Hematopoietic multipotent progenitor cell treated with erythropoietin and hydrocortisone succinate and interleukin-3 and kit ligand, for 4 days (in vitro differentiated cells): ENCODE results near the gene DHRS1.

Experiments used
- DNase-seq: peaks from one replicate; pipeline ENCODE4 v3.0.0-alpha.2; 2015

DHRS1 gene

DNA sequence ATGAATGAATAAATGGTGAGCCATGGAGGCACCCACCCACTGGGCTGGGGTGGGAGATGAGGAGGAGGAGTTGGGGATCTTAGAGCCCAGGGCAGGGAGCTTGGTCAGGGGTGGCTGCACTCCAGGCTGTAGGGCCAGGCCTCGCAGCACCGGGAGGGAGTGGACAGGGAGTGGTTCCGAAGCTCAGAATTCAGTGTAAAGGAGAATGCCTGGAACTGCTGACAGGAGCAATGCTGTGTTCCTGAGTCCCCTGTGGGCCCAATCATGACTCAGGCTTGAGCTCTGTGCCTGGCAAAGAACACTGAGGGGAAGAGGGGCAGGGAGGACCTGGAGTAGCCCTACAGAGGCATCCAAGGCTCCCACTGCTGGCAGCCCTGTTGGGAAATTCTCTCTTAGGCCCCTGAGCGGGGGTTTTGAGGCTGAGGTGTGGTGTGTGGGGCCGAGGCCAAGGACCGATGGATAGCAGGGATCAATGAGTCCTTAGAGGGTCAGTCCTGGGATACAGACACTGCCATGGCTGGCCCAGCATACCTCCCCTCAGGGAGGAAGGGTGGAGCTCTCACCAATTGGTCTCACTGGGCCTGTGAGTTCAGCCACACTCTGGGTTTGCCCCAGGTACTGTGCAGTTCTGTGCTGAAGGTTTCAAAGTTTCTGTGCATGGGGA lies 18.7 kb downstream of the DHRS1 start:
- DNase-seq: no peak

DNA sequence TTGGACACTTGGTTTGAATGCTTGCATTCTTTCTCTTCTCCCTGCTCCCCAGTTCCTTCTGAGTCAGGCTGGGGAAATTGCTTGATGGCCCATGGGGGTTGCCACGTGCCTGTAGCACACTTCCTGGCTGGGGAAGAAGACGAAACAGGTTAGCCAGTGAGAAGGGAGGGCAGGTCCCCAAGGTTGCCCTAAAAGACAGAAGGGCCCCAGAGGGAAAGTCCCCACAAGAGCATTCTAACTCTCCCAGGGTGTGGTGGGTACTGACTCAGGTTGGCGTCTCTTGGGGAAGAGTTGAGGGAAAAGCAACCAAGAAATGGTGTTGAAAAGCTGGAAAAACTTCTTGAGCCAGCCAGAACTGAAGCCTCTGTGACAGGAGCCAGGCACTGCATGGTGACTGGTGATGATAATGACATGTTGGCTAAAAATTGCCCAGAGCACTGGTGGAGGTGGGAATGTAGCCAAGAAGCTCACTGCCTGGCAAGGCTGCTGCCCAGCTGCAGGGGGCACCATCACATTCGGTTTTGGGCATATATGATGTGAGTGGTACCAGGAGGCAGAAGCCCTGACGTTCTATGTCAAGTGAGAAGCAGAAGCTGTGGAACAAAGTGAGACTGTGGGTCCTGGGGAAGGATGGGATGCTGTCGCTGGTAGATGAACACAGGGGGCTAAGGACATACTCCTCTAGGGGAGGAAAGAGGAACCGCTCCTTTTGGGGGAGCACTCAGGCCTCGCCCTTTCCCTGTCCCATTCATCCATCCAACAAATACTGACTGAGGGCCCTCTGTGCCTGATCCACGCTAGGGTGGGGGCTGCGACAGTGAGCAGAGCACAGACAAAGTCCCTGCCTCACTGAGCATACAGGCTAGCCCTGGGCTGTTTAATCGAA lies 20.0 kb downstream of the DHRS1 start:
- DNase-seq: peak; percentile 91

DNA sequence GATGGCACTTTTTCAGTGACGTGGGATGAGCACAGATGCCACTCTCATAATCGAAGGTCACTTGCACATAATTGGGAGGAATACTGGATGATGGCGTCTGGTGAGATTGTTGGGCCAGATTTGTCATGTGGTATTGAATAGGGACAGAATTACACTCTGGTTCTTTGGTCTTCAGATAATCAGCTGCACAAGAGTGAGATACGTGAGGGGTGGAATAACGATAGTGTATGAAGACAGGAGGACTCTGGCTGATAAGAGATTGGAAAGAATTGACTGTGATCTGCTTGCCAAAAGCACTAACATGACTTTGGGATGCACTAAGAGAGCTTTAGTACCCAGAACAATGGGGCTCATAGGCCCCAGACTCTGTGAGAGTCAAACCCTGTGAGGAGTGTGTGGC lies 21.2 kb downstream of the DHRS1 start:
- DNase-seq: peak; percentile 41

DNA sequence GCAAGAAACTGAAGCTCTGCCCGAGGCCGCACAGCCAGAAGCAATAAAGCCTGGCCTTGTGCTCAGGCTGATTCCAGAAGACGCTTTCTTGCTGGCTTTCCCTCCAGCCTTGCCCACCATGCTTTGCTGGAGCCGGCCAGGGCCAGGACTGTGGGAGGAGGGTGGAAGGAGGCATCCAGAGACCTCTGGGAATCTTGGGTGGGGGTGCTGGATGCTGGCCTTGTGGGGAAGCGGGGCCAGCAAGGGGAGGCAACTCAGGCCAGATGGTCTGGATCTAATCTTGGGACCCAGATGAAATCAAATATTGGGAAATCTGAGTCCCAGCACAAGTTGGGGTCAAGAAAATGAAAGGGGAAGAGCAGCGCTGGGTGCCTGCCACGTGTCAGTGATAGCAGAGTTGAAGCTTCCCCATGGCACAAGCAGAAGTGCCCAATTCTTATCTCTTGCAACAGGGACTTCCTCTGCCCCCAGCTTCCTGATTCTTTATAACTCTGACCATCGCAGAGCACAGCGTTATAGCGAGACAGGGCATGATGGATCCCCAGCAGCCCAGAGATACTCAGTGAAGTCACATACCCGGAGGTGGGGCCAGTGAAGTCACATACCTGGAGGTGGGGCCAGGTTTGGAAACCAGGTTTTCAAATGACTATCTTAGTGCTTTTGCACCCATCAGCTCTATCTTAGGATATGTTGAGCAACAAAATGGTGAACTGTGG lies 21.8 kb downstream of the DHRS1 start:
- DNase-seq: peak; percentile 95

DNA sequence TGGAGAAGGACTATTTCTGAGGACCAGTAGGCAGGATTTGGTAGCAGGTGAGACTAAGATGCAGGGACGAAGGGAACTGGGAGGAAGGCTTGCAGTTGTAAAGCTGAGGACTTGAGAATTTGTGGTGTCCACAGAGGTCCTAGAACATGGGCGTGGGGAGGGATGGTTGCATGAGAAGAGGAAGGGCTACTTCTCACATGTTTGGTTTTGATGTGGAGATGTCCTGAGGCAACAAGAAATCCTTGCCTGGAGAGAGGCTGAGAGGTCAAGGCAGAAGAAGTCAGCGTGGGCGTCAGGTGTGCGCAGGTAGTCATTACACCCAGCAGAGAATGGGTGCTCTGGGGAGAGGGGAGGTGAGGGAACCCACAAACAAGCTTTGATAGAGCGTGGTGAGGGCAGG lies 22.5 kb downstream of the DHRS1 start:
- DNase-seq: no peak

DNA sequence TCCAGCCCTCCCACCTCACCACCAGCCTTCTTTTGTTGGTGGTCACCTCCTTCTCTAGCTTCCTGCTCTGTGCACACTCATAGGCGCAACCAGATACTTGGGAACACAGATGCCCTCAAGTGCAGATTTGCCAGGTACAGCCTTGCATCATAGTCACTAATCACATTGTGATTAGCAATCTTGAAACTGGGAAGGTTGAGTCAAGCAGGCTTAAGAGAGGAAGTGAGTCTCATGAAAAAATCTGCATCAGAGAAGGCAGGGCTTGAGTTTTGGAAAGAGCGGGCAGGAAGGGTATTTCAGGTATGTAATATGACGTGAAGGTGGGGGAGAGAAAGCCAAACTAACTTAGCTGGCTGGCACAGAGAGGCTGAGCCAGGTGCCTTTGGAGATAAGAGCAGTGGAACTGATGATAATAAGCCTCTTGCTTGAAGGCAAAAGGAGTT lies 25.5 kb downstream of the DHRS1 start:
- DNase-seq: peak; percentile 59

DNA sequence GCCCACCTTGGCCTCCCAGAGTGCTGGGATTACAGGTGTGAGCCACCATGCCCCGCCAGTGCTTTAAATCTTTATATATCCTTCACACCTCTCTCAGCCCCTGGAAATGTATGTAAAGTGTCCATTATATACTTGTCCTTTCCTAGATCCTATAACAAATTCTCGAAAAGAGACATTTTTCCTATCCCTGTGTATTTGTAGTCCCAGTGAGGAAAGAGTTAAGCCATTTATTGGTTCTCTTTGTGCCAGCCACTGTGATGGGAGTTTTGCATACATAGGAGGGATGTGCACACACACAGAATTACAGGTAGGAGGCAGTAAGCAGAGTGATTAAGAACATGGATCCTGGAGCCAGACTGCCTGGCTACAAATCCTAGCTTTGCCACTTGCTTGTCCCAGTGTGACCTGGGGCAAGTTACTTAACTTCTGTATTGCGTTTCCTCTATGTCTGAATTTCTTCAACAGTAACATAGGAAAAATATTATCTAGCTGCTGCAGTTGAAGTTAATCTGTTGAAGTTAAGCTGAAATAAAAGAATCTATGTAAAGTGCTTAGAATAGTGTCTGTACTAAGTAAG lies 26.1 kb downstream of the DHRS1 start:
- DNase-seq: peak; percentile 24

DNA sequence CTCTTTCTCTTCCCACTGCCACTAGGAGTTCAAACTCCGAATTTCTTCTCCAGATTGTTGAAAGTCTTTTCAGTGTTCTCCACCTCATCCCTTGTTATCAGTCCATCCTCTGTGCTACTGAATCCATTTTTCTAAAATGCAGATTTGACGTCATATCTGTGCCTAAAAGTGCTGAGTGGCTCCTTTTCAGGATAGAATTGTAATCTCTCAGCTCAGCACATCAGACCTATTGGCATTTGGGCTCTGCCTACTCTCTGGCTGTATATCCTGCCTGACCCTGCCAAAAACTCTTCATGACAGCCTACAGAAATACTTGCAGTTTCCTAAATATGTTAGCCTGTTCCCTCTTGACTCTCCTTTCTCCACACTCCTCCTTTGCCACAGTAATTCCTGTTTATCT lies 27.1 kb downstream of the DHRS1 start:
- DNase-seq: no peak

DNA sequence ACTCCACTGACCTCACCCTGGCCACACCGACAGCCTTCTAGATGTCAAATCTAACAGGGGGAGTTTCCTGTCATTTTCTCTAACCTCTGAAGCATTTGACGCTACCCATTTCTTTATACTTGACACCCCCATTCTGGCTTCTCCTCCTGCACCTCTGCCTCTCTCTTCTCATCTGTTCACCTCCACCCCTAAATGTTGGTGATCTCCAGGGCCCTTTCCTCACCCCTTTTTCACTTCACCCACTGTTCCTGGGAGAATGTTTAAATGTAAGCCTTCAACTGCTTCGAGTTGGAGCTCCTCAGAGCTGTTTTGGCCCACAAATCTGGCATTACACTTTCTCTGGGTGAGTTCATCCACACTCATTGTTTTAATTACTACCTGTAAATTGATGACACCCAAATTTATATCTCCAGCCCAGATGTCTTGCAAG lies 27.7 kb downstream of the DHRS1 start:
- no peak for DNase-seq

DNA sequence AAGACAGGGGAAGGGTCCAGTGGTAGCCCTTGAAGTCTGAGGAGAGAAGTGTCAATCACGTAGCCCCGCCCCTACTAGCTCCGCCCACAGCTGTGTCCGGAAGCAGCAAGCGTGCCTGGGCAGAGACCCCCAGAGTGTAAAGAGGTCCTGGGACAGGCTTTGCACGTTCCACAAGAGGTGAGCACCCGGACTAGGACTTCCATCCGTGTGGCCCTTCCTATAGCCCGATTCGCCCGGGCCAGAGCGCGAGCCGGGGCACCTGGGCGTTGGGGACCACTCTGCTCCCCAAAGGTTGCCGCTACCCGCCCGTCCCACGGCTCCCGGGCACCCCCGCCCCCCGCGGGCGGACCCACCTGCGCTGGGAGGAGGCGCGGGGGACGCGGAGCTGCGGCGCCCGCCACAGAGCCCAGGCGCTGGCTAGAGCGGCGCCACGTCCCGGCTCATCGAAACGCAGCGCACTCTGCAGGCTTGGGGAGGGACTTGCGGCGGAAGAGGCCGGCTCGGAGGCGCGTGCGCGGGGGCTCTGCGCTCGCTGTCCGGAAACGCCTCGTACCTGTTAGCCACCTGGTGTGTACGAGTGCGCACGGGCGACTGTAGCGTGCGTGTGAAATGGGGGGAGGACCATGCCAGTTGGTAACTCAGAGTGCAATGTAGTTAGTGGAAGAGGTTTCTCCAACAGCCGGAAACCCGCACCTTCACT lies 28.3 kb downstream of the DHRS1 start, which contains the start of gene RABGGTA:
Gene RABGGTA, minus strand, starts transcription at position 464 of the 700 bp plus-strand sequence. CDS start 482 bp downstream, outside the sequence.
- DNase-seq: peak; percentile 95

DNA sequence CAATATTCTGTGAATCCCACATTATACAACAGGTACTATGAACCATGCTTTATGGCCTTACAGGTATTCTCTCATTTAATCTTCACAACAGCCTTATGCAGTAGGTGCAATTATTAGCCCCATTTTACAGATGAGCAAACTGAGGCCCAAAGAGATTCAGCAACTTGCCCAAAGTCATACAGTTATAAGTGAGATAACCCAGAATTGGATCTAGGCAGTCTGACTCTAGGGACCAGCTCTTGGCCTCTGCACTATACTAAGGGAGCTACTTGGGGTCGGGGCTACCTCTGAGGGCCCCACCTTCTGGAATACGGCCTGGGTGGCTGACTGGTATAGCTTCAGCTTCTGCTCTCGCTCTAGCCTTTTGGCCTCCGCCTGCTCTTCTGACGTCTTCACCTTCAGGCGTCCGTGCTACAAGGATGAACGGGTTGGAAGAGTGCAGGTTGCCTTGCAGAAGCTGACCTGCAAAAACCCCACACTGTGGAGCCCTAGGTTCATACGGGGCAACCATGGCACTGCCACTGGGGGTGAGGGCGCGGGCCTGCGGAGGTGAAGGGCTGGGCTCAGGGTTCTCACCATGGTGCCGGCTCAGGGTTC lies 28.9 kb downstream of the DHRS1 start:
- no peak for DNase-seq

DNA sequence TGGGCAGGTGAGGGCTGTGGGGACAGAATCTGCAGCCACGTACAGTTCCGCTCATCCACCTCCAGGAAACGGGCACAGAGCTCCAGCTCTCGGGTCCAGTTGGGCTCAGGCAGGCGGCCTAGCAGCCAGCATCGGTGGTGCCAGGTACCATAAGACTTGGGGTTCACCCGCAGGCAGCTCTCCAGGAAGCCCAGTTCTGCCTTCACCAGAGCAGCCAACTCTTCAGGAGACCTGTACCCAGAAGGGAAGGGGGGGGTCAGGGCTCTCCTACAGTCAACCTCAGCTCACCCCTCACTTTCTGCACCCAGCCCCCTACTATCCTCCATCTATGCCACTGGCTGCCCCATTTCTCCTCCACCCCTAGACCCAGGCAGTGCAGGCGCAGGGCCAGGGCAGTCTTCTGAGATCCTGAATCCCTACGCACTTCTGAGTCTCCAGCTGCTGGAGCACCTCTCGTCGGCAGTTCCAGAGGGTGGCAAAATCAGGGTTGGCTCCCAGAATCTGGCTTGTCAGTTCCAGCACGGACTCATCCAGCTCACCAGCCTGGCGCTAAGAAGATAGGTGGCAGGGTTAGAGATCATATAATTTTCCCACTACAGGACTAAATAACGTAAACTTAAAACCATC lies 29.6 kb downstream of the DHRS1 start:
- DNase-seq: no peak

DNA sequence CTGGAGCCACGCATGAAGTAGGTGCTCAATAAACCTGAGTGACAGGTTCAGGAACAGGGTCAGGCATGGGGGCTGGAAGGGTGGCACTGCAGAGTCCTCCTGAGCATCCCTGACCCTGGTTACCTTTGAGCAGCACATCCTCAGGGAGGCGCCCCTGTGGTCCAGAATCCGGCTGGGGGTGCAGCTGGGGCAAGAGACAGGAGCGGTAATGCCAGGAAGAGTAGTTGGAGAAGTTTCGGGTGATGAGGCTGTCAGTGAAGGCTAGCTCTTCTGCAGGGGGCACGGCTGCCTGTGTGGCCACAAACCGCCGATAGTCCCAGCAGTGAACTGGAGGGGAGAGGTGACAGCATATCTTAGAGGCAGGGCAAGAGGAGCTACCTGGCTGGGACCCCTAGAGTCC lies 30.2 kb downstream of the DHRS1 start:
- no peak for DNase-seq

DNA sequence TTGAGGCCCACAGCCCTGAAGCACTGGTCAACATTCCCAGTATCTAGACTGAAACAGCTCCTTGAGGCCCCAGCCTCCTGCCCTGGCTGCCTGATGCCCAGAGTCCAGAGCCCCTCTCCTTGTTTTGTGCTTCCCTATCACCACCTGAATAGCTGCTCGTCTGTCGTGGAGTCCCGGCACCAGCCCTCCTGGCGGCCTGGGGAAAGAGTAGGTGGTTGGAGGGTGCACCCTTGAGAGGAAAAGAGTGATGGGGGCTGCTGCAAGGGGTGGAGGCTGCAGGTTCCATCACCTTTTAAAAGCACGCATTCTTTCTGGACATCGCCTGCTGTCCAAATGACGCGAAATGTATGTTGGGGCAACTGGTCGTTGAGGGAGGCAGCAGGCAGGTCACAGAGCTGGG lies 31.4 kb downstream of the DHRS1 start:
- DNase-seq: no peak

DNA sequence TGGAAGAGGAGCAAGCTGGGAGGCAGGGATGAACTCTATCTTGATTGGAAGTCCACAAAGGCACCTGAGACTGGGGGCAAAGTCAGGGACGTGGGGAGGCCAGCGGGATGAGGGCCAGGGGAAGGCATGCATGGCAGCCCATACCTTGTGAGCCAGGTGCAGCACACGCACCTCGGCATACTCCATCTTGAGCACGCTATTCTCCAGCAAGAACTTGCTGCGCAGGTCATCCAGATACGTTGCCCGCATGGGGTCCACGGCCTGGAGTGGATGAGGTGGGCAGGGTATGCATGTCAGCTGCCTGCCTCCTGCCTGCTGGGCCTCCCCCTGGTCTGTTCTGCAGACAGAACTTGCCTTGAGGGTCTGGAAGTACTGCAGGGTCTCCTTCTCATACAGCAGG lies 32.1 kb downstream of the DHRS1 start:
- no peak for DNase-seq

DNA sequence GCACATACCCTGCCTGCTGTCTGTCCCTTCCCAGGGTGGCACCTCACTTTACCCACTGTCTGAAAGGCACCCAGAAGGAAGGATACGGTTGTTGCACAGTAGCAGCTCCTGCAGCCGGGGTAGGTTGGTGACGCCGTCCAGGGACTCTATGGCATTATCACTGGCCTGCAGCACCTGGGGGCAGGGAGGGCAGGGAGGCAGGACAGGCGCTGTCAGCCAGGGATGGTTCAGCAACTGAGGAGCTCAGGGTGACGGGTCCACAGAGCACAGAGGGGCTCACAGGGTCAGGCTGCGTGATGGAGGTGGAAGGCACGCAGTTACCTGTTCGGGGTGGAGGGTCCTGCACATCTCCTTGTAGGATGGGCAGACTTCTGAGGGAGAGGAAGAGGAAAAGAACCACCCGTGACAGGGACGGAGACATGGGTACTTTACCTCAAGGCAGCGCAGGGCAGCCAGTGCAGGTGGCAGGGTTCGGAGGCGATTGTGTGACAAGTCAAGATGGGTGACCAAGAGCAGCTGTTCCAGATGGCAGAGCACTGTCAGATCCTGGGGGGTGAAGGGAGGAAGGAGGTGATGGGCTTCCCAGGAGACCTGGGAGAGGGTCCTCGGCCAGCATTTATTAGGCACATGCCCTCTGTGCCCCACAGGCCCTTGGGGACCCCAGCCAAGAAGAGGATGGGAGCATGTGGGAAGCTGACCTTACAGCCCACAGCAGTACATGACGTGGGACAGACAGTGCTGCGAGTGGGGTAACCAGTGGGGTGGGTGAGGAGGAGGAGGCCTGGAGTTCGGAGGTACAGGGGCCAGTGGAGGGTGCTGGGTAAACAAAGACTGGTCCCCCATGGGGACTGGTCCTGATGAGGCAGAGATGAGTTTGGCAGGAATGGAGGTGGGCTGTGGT lies 33.0 kb downstream of the DHRS1 start:
- no peak for DNase-seq

DNA sequence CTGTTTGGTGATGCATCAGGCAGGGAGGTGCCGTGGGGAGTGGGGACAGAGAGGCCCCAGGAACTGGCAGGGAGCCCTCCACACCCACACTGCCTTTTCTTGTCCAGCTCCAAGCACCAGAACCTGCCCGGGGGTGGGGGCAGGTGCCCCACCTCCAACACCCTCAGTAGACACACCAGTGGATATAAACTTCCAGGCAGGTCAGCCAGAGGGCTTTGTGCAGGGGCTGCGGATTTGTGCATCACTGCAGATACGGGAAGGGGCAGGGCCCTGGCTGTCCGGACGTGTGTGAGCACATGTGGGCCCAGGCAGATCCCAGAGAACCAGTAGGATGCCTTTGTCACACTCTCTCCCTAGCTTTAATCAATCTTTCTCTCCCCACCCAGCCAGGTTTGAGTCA lies 35.3 kb downstream of the DHRS1 start:
- DNase-seq: no peak

DNA sequence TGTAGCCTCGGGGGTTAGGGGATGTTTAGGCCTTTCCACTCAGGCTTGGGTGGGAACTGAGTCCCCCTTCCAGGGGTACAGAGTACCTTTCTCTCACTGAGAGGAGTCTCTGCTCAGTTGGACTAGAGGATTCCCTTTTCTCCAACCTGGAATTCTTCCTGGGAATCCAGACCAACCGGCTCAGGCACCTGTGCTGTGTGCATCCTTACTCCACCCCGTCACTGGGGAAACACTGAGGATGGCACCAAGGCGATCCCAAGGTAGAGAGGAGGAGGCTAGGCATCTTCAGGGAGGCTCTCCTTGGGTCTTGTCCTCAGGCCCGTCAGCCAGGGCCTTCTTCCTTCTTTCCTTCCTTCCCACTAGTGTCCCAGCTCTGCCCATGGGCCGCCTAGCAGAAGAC lies 35.7 kb downstream of the DHRS1 start:
- no peak for DNase-seq

DNA sequence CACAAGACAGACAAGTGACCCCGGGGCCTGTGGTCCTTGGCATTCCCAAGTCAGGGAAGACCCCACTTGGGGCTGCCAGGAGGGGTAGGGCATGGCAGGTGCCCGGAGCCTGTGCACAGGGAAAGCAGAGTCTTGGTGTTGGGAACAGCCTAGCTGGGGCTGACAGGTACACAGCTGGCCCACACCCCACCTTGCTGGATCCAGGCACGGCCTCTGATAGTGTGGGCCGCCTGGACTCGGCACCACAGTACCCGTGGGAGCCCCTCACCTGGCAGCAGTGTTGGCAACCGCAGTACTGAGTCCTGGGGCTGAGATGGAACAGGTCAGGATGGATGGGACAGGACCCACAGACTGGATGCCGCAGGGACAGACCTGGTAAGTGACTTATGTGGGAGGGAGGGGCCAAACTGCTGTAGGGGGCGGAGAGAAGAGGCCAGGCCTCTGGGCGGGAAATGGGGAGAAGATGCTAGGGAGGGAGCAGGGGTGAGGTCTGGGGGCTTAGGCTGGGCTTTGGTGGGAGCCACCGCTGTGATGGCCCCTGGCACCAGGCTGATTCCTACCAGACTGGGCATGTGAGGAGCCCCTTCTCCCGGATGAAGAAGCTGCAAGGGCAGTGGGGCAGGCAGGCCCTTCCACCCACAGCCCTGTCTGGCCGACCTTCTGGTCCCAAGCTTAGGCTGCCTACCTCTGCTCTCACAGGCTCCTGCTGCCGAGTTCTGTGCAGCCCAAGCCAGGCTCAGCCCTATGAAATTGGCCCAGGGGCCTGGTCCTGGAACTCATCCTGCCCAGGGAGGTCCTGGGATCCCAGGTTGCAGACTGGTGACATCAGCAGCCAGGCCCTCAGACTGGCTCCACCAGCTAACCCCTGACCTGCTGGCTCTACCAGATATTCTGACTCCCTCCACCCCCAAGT lies 36.5 kb downstream of the DHRS1 start, which contains the start of gene TGM1:
Gene TGM1, minus strand, starts transcription at position 357 of the 913 bp plus-strand sequence. CDS start 825 bp downstream, outside the sequence.
- DNase-seq: no peak
